ENCODE data around the gene PPP6C.

PPP6C gene

GRCh38 chr9:125103021-125103420 is 86.6 kb downstream of the PPP6C start:
- H3K4me3 ChIP-seq (ENCODE audit: low read depth, low read length), result no peak overlapping the region
- no peak for TF ChIP-seq CTCF (IDR thresholded peaks at IDR 0.05; ENCODE audit: borderline replicate concordance, insufficient read depth, low read depth, low read length)

- no peak for TF ChIP-seq CTCF (IDR thresholded peaks at IDR 0.05; ENCODE audit: borderline replicate concordance, insufficient read depth, low read depth, low read length)
- H3K4me3 ChIP-seq (ENCODE audit: low read depth, low read length), result no peak overlapping the region
Measured at GRCh38 chr9:125100822-125101221, 88.8 kb downstream of the PPP6C start.

- no peak overlapping the region for H3K4me3 ChIP-seq (ENCODE audit: low read depth, low read length)
- TF ChIP-seq CTCF (IDR thresholded peaks at IDR 0.05; ENCODE audit: borderline replicate concordance, insufficient read depth, low read depth, low read length), result no peak
Measured at GRCh38 chr9:125099816-125100215, 89.8 kb downstream of the PPP6C start.
